Activated CD8-positive, alpha-beta memory T cell treated with anti-CD3 and anti-CD28 coated beads for 48 hours (primary cell): Measurements from ENCODE around the gene INPP5A.
"Not testable (repeated sequence)": the region's sequence is repeated elsewhere in the genome, so short reads cannot be mapped to it uniquely, and the experiment has no call there.

Source experiments
- DNase-seq, 3 experiments: peaks; one replicate each; pipeline ENCODE4 v3.0.0-alpha.2; 2020; ENCODE audit warnings: low read depth in 2 of 3, low spot score in 2 of 3

INPP5A gene

DNA sequence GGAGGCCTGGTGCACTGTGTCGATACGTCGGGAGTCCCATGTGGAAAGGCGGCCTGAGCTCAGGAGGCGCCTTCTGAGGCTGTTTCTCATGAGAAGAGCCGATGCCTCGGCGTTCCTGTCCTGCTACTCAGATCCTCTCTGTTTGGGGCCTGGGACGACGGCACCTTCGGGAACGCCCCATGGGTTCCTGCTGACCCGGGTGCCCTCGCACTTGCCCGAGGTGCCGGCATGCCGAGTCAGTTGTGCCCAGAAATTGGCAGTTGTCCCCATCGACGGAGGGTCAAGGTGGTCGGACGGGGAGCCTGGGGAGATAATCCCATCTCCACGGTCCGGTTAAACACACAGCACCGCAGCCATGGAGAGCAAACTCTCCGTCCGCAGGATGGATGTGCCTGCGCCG is 215.4 kb downstream of the INPP5A start:
- DNase-seq: no peak

DNA sequence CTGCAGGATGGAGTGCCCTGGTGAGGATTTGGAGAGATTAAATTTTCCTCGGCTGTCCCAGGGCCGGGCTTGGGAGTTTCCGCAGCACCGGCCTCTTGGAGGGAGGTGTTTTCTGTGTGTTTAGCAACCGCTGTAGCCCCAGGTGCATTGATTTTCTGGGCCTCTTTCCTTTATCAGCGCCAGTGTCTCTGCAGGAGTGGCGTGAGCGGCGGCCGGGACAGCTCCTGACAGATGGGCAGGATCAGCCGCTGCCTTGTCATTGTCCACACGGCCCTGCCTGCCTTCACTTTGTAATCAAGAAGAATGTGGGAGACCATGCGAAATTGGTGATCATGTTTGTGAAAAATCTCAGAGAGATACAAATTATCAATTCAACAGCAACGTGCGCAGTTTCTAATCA is 216.0 kb downstream of the INPP5A start:
- no peak for DNase-seq

DNA sequence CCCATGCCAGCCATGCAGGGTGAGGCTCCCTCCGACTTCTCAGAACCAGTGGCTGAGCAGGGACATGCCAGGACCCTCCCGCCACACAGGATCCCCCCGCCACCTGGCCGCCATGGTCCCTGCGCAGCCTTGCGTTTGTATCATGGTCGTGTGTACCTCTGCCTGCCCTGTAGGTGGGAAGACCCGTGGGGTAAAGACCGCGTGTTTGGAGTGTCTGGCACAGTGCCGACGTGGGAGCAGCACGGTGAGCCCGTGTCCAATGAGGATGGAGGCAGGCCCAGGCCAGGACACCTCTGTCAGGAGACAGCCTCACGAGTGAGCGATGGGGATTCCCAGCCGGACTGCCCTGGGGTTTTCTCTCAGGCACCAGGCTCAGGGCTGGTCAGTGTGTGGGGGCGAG is 216.5 kb downstream of the INPP5A start:
- DNase-seq: no peak

DNA sequence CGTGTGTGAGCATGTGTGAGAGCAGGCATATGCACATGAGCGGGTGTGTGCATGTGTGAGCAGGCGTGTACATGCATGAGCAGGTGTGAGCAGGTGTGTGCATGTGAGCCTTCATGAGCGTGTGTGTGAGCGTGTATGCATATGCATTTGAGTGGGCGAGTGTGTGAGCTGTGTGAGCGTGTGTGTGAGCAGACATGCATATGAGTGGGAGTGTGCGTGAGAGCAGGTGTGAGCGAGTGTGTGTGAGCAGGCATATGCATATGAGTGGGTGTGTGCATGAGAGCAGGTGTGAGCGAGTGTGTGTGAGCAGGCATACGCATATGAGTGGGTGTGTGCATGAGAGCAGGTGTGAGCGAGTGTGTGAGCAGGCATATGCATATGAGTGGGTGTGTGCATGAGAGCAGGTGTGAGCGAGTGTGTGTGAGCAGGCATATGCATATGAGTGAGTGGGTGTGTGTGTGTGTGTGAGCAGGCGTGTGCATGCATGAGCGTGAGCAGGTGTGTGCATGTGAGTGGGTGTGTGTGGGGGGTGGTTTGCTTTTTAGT is 217.7 kb downstream of the INPP5A start:
- no peak for DNase-seq

DNA sequence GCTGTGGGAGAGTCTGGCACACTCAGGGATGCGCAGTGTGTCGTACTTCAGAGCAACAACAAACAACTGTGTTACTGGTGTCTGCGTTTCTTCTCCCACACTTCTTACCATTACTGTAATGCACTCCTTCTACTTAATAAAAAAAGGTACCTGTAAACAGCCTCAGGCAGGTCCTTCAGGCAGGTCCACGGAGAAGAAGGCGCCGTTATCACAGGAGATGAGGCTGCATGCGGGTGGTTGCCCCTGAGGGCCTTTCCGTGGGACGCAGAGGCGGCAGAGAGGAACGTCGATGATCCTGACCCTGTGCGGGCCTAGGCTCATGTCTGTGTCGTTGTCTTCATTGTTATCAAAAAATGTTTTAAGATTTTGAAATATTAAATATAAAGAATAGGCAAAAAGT is 219.0 kb downstream of the INPP5A start:
- DNase-seq: no peak

DNA sequence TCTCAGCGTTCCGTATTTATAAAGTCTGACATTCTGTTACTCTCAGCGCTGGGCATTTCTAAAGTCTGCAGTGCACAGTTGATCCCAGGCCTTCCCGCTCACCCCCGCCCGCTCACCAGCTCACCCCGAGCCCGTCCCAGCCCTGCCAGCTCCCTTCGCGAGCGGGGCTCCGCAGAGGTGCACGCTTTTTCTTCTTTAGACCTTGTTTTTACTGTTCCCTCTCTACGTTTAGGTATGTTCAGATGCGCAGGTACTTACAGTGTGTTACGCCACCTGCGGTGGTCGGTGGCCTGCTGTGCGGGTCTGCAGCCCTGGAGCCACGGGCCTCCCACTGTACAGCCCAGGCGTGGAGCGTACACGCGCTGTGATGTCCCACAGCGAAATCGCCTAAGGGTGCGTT is 219.6 kb downstream of the INPP5A start:
- no peak for DNase-seq

DNA sequence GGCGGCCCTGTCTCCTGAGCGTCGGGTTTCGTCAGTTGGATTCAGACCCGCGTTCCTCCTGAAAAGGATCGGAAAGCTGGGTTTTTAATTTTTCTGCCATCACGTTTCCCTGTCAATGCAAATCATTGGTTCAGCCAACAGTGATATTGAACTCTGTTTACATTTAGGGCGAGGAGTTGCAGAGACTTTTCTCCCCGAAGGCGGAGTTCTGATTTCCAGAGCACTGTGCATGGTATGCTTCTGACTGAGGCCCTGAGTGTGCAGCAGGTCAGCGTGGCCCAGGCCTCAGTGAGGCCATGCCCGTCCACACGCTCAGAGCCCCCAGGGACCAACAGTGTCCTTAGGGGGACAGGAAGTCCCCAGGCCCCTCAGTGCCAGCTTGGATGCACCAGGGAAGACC is 221.3 kb downstream of the INPP5A start:
- no peak for DNase-seq

DNA sequence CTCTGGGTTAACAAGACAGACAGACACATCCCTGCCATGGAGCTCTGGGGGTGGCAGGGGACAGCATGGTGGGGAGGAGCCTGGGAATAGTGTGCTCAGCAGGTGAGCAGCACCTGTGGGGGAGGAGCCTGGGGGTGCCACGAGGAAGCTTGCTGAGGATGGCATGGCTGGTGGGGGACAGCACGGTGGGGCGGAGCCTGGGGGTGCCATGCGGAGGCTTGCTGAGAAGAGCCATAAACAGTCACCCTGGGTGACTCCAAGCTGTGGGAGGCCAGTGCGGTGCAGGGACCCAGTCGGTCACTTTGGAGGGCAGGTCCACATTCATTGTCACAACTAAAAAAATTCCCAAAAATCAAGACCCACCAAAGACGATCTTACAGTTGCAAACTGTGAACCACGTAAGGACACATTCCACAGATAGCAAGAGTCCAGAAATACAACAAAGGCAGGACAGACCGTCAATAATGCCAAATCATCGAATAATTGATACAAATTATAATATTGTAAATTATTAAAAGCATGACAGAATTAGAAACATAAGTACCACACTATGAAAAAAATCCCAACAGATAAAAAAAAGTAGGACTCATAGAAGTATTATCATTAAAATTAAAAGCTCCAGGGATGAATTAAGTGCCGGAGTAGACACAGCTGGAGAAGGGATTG is 223.9 kb downstream of the INPP5A start:
- no peak for DNase-seq

DNA sequence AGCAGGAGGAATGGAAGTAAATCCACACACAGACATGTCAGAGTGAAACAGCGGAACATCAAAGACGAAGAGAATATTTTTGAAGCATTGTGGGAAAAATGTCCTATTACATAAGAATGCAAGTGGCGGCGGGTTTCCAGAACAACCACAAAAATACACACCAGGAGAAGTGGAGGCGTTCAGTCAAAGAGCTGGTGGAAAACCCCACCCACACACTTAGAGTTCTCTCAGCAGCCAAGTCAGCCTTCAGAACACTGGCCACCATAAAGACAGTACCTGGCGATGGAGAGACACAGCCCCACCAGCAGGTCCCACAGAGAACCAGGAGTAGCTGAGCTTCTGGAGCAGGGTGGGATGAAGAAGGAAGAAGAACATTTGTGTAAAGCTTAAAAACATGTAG is 224.7 kb downstream of the INPP5A start:
- no peak for DNase-seq

DNA sequence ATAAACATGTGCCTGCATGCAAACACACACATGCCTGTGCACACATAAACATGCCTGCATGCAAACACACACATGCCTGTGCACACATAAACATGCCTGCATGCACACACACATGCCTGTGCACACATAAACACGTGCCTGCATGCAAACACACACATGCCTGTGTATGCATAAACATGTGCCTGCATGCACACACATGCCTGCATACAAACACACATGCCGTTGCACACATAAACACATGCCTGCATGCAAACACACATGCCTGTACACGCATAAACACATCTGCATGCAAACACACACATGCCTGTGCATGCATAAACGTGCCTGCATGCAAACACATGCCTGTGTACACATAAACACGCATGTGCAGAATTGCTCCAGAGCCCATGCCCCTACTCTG is 226.0 kb downstream of the INPP5A start:
- no peak for DNase-seq

DNA sequence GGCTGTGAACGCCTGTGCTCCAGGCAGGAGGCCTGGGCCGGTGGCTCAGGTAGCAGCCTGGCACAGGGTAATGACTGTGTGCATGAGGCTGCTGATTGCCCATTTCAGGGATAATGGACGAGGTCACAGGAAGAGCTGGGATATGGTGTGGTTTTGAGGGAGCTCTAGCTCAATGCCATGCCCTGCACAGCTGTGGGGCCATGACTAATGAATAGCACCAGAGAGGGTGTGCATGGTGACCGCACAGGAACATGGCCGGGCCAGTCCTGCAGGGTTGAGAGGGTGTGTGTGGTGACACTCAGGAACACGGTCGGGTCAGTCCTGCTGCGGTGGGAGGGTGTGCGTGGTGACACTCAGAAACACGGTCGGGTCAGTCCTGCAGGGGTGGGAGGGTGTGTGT is 226.5 kb downstream of the INPP5A start:
- DNase-seq: no peak

DNA sequence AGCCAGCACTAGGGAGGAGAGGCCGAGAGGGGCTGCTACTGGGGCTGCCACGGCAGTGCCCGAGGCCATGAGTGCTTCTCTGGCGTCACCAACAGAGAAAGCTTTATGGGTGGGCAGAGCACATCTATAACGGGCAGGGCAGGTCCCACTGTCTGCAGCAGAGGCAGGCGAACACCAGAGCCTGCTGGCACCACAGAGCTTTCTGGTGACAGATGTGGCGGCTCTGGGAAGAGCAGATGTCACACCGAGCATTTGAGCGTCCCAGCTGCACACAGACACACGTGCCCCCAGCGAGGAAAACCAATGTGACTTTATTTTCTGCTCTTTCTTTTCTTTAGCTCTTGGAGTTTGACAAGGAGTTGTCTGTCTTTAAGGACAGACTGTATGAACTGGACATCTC is 227.8 kb downstream of the INPP5A start:
- no peak for DNase-seq

DNA sequence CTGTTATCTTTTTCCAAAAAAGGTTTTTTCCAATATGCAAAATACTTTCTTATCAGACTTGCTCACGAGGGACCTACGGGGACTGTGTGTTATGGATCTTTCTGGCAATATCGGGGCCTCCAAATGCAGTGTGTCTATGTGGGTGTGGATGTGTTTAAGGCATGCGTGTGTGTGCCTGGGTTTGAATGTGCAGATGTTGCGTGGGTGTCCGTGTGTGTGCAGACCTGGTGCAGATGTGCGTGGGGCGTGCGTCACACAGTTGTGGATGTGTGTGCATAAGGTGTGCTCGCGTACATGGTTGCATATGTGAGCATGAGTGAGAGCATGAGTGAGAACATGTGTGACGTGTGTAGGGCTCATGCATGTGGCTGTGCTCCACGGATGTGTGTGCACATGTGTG is 228.7 kb downstream of the INPP5A start:
- no peak for DNase-seq

DNA sequence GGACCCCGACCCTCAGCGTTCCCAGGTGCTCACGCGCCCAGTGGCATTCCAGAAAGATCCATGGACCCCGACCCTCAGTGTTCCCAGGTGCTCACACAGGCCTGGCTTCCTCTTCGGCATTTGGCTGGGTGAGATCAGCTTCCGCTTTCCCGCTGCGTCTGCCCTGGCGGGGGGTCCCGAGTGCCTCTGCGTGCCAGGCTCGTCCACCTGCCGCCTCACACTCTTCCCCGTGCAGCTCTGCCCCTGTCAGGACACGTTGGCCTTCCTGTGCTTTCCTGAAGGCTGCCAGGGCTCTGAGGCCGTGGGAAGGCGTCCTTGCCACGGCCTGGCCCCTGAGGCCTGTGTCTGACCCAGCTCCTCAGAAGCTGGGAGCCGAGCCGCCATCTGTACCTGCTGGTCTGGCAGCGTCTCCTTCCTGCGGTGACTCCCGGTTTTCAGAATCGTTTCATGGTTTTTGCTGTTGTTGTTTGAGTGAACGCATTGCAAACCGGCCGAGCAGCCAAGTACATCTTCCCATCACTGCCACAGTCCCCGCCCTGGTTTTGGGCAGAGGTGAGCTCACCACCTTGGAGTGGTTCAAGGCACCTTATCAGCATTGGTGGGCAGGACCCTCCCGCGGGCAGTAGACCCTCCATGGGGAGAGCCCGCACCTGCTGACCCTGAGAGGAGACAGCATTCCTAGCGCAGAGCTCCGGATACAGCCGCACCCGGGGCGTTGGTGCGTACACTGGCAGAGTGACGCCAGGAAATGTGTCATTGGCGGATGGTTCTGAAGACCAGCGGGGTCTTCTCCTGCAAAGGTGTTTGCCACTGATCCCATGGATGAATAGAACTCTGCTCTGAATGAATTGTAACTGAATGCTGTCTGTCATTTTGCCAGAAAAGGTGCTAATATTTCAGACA is 231.0 kb downstream of the INPP5A start:
- DNase-seq: no peak

DNA sequence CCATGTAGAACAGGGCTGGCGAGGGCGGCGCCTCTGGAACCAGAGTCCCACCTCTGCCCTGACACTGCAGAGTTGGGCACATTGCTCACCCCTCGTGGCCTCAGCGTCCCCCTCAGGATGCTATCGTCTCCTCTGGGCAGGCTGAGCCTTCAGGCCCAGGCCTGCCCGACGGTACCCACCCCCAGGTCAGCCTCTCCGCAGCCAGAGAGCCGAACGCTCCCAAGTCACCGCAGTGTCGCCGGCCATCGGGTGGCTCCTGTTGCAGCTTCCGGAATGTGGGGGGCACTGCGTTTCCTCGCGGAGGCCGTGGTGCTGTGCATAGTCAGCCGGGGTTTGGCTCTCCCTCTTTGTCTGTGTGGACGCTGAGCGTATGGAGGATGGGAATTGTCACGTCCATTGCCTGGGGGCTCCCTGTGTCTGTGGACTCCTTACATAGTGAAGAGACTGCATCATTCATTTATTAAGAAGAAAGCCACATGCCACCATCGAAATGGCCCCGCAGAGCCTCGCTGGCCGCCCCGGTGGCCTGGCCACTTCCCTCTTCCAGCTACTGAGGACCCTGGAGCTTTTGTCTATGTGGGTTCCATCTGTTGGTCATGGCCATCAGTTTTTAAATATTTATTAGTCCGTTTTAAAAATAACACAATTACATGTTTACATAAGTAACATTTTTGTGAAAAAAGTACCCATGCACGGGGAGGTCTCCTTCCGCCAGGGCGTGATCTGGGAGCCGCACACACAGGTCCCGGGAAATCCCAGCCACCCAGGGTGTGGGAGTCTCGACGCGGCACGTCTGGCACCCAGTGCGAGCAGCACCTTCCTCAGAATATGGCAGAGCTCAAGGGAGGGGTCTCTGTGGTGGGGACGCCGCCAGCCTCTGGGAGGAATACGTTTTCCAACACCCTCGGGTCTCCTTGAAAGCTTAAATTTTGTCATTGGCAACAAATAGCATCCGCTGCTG is 232.8 kb downstream of the INPP5A start:
- DNase-seq: no peak

DNA sequence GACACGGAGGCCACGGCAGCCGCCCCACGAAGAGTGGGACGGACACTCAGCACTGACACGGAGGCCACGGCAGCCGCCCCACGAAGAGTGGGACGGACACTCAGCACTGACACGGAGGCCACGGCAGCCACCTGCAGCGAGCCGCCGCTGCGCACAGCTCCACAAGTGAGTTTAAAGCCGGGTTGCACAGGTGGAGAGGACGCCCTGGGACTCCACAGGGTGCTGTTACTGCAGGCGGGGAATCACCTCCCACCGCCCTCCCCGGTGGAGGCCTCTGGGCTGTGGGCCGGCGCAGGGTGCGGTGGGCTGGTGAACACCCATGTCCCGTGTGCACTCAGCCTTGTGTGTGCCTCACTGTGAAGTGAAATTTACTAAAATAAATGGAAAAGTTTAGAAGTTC is 235.2 kb downstream of the INPP5A start:
- DNase-seq: not testable (repeated sequence)

DNA sequence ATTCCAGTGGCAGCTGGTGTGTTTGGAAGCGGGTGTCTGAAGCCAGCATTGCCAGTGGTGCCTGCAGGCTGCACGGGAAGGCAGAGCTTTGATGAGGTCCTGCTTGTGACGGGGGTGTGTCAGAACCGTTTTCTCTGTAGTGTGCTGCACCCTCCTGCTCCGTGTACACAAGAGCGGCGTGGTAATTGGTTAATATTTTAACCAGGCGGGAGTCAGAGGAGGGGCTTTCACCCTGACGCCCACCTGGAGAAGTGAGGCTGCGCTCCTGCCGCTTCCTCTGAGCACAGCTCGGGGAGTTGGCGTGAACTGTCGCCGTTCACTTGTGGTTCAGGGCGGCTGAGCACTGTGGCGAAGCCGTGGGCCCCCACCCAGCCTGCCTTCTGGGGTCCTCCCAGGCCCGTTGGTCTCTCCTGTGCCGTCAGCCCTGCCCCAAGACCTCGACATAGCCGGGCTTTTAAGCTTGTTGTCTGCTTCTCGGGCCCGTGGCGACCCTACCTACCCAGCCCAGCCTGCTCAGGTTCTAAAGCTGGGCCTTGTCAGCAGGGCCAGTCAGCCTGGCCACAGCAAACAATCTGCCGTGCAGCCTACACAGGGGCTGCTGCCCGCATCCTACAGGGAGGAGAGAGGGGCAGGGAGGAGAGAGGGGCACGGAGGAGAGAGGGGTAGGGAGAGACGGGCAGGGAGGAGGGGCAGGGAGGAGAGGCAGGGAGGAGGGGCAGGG is 236.8 kb downstream of the INPP5A start:
- DNase-seq: no peak

DNA sequence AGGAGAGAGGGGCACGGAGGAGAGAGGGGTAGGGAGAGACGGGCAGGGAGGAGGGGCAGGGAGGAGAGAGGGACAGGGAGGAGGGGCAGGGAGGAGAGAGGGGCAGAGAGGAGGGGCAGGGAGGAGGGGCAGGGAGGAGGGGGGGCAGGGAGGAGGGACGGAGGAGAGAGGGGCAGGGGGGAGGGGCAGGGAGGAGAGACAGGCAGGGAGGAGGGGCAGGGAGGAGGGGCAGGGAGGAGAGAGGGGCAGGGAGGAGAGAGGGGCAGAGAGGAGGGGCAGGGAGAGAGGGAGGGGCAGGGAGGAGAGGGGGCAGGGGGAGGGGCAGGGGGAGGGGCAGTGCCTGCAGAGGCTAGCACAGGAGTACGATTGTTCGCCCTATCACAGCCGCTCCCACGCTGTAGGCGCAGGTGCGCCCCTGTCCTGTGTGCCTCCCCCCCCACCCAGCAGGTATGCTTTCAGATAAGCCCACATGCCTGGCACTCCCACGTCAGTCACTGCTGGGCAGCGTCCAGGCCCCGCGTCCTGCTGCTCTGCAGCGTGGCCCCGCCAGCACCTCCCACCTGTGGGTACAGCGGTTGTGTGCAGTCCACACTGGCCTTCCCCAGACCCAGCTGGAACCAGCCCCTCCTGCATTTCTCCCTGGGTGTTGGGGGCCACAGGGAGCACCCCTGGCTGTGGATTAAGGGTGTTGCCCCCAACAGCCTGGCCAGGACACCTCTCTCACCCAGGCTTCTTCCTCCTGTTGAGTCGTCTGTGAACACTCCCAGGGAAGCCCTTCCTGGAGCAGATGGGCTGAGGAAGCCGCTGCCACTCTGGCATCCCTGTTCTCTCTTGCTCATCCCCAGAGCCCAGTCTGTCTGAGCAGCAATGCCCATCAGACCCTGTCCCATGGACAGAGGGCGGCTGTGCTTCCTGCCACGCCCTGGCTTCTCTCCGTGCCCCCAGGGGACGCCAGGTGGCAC is 237.6 kb downstream of the INPP5A start:
- no peak for DNase-seq

DNA sequence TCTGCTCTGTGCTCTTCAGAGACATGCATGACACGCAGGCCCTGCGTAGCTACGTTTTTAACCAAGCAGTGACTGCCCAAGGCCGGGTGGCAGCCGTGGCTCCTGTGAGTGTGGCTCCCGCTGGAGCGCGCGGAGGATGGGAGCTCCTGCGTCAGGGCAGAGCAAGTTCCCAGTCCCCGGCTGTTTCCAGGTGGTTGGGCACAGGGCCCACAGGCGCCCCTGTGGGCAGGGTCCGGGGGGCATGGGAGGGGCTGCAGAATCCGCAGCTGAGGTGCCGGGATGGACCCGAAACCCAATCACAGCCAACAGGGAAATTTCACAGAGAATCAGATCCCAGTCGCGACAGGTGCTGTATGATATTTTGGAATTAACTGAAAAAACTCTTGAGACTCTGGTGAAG is 238.6 kb downstream of the INPP5A start:
- no peak for DNase-seq
